GM12892 (cell line): ENCODE measurements around the gene HLA-DMA.

Experiments
- POLR2A ChIP-seq: IDR thresholded peaks from 2 replicates; pipeline ENCODE4 v1.6.1; 2011; ENCODE audit warnings: low read depth, low read length, control low read depth
- POLR2AphosphoS5 ChIP-seq: IDR thresholded peaks from 2 replicates; pipeline ENCODE4 v1.6.1; 2011; ENCODE audit warnings: low read depth, low read length, control low read depth

- TF ChIP-seq POLR2A (no peak), POLR2AphosphoS5 (no peak)
These were observed 3.3 kb upstream of the HLA-DMA start for GRCh38 chr6:32956176-32956575.
